ENCODE measurements around the gene RPL35.
A peak's percentile ranks its signal among the peaks of the same experiment; 100 is the strongest.
"Not testable (repeated sequence)": the region's sequence is repeated elsewhere in the genome, so short reads cannot be mapped to it uniquely, and the experiment has no call there.

Gene RPL35

DNA sequence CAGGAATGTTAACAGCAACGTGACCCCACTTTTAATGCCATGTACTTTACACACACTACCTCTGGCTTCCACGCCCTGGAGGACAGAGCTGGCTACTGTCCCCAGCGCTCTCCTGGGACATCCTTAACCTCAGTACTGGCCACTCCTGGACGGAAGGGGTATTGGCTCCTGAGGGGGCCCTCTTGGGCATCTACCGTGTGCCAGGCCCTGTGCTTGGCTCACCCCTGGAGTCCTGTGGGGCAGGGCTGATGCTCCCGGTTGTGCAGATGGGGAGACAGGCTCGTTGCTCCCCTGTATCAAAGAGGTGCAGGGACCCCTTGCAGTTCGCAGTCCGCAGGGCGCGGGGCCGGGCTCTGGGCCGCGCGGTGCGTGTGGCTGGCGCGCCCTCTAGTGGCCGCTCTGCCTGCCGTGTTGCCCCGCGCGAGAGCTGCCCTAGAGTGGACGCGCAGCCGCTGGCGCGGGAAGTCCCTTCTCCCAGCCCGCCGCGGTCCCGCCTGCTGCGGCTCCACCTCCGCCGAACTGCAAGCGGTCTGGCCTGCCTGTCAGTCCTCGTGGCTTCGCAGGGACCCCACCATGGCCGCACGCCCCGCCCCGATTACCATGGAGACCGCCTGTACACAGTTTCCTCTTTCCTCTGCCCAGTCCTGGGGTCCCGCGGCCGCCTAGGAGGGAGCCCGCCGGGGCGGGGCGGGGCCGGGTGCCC, 8.8 kb downstream of the RPL35 start, which contains the start of gene WDR38:
Gene WDR38 (plus strand): TSS at position 632 of the 703 bp plus-strand sequence. CDS start 72 bp downstream, outside the sequence.
- DNase-seq (ENCODE audit: low read depth in 2 of 2): peak; percentile 49 to 50

DNA sequence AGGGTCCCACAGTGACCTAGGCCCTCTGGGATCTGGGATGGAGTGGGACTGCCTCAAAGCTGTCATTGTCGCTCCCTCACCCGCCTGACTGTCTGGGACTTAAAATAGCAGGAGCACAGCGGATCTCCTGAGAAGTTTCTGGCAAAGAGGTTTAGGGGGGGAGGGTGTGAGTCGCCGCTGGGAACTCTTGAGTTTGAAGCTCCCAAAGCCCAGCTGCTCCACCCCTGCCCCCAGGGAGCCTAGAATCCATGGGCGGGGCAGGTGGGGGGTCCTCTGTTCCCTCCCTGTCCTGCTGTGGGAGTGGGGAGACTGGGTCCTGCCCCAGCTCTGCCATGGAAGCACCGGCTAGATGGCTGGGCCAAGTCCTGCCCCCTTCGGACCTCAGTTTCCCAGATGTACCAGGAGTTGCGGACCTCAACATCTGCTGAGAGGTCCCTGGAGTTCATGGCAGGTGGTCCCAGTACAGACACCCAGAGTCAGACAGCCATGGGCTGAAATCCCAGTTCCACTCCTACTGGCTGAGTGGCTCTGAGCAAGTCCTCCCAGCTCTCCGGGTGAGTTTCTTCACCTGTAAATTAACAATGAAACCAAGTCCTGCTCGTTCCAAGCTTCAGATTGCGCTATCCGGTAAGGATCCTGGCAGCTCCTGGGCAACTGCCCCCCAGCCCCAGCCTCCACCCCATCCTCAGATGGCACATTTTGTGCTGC, 9.5 kb downstream of the RPL35 start:
- DNase-seq (ENCODE audit: low read depth in 2 of 2): no peak

DNA sequence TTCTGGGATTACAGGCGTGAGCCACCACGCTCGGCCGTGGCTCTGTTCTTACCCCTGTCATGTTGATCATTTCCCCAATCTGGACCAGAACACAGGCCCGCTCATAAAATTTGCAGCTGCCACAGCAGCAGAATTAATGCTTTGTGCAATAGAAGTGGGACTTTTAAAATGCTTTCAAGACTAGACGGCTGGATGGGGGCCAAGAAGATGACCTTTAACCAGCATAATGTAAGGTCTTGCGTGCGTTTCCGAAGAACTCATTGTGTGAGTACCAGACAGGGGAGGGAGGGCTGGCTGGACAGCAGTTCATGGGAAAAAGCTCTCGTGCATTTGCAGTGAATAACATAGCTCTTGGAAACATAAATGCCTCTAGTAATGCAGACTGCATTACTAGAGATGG, 12.0 kb downstream of the RPL35 start:
- no peak for DNase-seq (ENCODE audit: low read depth in 2 of 2)

DNA sequence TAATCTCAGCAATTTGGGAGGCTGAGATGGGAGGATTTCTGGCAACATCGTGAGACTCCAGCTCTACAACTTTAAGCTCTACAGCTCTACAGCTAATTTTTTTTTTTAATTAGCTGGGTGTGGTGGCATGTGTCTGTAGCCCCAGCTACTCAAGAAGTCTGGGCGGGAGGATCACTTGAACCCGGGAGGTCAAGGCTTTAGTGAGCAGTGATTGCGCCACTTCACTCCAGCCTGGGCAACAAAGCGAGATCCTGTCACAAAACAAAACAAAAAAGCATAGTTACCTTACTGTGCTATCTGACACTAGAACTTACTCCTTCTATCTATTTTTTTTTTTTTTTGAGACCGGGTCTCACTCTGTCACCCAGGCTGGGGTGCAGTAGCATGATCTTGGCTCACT, 14.8 kb downstream of the RPL35 start:
- no peak for DNase-seq (ENCODE audit: low read depth in 2 of 2)

DNA sequence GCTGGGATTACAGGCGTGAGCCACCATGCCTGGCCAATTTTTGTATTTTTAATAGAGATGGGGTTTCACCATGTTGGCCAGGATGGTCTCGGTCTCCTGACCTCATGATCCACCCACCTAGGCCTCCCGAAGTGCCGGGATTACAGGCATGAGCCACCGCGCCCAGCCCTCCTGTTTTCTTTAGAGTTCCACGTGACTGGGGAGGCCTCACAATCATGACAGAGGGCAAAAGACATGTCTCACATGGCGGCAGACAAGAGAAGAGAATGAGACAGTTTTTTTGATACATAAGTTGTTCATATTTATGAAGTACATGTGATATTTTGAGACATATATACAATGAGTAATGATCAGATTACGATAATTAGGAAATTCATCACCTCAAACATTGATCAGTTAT, 15.3 kb downstream of the RPL35 start:
- DNase-seq (ENCODE audit: low read depth in 2 of 2): not testable (repeated sequence)

DNA sequence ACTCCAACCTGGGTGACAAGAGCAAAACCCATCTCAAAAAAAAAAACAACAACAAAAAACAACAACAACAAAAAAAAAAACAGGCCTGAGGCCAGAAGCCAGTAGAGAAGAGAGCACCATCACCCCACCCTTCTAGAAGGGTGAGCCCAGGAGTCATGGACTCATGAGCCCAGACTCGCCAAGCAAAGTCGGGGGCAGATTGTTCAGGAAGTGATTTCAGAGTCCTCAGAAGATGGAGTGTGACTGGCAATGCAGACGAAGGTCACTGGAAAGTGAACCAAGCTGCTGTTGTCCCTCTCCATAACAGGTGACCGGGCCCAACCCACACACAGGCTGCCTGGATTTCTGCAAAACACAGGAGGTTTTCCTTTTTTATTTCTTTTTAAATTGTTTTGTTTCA, 17.5 kb downstream of the RPL35 start:
- DNase-seq (ENCODE audit: low read depth in 2 of 2): no peak

DNA sequence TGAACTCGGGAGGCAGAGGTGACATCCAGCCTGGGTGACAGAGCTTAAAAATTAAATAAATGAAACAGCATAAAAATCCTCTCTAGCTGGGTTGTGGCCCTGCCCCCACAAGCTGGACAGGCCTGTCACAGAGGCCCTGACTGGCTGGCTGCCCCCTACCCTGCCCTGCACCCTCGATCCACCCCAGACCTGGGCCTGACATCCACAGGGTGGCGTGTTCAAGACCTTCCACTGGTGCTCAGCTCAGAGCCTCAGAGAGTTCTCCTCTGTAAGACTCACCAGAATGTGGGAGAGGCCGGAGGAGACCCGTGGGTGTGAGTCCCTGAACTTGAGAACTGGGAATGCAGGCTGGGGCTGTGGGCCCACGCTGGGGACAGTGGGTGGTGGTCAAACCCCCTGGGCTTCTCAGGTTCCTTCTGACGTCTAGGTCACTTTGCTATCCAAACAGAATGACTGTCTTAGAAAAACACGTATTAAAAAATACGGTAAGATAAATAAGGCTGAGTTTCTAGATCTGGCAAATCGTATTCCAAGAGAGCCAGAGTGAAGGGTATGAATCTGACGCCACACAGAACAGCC, 18.2 kb downstream of the RPL35 start:
- no peak for DNase-seq (ENCODE audit: low read depth in 2 of 2)

DNA sequence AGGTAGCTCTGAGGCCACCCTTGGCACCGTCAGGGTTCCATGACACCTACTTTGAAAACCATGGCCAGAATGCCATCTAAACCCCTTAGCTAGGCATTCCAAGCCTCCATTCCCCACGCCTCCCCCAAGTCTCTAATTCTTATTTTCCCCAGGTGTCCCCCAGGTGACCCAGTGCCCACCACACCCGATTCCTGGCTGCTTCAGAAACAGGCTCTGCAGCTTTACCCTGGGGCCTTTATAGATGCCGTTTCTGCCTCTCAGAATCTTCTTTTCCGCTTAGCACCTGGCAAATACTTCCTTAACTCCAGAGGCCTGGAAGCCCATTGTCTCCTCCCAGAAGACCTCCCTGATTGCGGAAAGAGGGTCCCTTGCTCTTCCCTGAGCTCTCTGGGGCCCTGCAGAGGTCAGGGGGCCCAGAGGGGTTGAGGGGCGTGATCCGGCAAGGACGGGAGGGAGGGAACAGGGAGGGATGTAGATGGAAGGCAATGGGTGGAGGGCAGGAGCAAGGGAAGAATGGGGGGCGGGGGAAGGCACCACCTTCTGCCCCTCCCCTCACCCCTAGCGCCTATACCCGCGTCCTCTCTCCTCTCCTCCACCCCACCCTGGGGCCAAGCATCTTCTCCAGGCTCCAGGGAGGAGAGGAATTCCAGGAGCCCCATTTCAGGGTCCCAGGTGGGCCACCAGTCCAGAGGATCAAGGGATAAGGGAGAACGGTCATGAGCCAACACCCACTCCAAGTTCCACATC, 20.5 kb downstream of the RPL35 start:
- no peak for DNase-seq (ENCODE audit: low read depth in 2 of 2)

DNA sequence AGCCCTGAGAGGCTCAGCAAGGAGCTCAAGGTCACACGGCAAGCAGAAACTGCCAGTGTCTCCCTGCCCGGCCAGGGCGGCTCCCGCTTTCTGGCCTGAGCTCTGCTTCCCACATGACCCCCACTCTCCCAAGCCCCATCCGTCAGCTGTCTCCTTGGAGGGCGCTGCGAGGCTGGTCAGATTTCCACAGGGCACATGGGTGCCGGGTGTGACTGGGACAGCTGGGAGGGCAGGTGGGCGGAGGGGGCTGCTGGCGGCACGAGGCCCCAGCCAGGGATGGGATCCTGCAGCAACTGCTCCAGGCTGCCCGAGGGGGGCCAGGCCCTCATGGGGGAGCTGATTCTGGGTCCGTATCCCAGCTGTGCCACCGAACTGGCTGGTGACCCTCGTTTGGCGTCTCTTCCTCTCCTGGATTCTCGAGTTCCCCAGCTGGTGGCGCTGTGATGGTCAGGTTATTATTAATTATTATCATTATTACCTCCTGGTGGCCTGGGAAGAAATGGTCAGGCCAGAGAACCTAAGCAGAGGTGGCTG, 21.4 kb downstream of the RPL35 start:
- DNase-seq (ENCODE audit: low read depth in 2 of 2): no peak

DNA sequence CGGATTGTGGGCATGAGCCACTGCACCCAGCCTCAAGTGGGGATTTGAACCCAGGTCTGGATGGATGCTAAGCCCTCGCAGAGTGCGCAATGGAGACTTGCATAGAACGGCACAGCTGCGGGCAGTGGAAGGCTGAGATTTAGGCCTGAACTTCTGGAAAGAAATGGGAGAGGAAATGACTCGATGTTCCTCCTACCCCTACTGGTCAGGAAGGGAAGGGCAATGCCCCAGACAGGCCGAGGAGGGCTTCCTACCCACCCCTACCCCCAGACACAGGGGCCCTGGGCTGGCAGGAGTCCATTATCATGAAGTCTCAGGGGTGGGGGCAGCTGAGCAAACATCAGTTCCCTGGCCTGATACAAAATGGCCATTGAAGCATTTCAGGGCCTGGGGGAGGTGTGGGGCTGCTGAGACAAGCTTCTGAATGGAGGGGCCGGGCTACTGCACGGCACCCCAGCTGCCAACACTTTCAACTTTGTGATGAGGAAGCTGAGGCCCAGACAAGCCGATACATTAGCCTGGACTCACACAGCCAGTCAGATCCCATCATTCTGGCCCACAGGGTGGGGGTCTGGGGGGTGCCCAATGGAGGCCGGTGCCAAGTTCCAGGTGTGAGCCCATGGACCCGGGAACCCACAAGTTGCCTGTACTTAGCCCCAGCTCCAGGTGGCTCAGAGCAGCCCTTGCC, 22.0 kb downstream of the RPL35 start:
- DNase-seq (ENCODE audit: low read depth in 2 of 2): no peak

DNA sequence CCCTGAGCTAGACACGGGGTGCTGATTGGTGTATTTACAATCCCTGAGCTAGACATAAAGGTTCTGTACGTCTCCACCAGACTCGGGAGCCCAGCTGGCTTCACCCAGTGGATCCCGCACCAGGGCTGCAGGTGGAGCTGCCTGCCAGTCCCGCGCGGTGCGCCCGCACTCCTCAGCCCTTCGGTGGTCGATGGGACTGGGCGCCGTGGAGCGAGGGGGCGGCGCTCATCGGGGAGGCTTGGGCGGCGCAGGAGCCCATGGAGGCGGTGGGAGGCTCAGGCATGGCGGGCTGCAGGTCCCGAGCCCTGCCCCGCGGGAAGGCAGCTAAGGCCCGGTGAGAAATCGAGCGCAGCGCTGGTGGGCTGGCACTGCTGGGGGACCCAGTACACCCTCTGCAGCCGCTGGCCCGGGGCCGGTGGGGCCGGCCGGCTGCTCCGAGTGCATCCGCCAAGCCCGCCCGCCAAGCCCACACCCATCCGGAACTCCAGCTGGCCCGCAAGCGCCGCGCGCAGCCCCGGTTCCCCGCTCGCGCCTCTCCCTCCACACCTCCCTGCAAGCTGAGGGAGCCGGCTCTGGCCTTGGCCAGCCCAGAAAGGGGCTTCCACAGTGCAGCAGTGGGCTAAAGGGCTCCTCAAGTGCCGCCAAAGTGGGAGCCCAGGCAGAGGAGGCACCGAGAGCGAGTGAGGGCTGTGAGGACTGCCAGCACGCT, 23.0 kb downstream of the RPL35 start:
- not testable (repeated sequence) for DNase-seq (ENCODE audit: low read depth in 2 of 2)

DNA sequence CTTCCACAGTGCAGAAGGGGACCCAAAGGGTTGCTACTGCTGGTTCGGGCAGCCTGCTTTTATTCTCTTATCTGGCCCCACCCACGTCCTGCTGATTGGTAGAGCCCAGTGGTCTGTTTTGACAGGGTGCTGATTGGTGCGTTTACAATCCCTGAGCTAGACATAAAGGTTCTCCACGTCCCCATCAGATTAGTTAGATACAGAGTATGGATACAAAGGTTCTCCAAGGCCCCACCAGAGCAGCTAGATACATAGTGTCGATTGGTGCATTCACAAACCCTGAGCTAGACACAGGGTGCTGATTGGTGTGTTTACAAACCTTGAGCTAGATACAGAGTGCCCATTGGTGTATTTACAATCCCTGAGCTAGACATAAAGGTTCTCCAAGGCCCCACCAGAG, 23.6 kb downstream of the RPL35 start:
- DNase-seq (ENCODE audit: low read depth in 2 of 2): not testable (repeated sequence)

DNA sequence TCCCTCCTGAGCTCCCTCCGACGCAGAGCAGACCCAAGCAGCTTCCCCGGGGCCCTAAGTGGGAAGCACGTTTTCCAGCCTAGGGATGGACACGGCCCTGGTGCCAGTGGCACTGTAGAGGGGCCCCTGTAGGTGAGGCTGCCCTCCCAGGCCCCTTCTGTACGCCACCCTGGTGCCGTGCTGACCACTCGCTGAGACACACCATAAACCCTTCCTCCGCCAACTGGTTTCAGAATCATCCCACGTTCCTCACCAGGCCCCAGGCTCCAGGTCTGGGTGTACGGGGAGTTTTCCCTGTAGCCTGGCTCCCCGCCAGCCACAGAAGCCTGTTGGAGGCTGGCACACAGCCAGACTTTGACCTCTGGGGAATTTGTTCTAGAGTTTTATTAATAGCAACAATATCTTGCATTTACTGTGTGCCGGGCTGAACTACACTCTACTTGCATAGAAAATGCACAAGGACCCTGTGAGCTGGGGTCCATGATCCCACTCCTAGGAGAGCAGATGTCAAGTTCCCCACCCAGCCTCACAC, 26.7 kb downstream of the RPL35 start:
- no peak for DNase-seq (ENCODE audit: low read depth in 2 of 2)

DNA sequence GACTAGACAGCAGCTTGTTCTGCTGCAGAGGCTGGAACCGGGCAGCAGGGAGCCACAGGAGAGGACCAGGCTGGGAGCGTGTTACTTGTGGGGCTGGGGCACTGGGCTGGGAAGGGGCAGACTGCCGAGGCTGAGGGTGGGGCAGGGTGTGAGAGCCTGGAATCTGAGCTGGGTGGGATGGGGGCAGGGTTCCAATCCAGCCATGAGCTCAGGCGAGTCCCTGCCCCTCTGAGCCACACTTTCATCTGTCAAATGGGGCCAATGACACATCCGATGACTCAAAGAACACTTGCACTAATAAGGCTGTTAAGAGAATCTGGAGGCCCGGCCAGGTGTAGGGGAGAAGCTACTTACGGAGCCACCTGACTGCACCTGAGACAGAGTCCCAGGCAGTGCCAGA, 27.2 kb downstream of the RPL35 start:
- DNase-seq (ENCODE audit: low read depth in 2 of 2): no peak

DNA sequence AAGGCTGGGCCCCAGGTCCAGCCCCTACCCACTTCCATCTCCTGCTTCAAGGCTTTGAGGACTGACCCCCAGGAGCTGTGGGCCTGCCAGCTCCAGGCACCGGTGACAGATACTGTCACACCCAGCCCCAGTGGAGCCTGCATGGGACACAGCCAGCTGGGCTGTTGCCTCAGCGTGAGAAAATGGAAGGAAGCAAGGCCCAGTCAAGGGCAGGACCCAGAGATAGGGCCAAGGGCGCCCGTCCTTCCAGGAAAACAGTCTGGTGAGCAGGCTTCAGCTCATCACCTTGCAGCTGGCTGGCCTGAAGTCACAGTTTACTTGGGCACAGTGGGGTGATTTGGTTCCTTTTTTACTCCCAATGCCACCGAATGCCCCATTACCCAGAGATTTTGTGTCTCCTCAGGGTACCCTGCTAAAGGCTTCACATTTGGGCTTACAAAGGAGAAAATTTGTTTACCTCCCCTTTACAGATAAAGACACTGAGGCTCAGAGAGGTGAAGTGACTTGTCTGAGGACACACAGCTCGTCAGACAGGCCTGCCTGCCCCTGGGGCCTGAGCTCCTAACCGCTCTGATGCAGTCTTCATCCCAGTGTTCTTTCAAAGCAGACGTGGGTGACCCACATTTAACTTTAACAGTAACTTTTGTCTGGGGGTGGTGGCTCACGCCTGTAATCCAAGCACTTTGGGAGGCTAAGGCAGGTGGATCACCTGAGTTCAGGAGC, 30.0 kb downstream of the RPL35 start:
- DNase-seq (ENCODE audit: low read depth in 2 of 2): no peak

DNA sequence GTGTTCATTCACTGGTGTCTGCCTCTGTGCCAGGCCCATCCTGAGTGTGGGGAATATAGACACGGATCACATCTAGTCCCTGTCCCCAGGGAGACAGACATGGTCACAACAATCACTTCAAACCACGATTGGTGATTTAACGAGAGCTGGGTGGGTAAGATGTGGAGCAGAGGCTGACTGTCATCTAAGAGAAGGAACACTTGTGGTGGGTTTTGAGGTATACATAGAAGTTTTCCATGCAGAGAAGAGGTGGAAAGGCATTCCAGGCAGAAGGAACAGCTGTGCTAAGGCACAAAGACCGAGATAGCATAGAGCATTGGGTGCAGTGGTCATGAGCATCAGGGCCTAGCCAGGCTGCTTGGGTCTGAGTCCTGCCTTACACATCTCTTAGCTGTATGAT, 31.2 kb downstream of the RPL35 start:
- DNase-seq (ENCODE audit: low read depth in 2 of 2): no peak

DNA sequence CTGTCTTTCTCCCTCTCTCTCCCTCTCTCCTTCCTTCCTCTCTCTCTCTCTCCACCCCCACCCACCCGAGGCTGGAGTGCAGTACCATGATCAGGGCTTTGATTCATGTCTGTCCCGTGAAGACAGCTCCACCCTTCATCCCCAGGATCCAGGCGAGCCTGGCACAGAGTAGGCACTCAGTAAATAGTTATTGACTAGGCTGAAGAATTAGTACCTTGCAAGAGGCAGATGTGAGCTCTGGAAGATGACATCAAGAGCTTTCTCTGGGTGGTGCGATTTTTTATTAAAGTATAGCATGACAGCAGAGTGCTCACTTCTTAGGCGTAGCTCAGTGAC, 32.5 kb downstream of the RPL35 start:
- DNase-seq (ENCODE audit: low read depth in 2 of 2): no peak

DNA sequence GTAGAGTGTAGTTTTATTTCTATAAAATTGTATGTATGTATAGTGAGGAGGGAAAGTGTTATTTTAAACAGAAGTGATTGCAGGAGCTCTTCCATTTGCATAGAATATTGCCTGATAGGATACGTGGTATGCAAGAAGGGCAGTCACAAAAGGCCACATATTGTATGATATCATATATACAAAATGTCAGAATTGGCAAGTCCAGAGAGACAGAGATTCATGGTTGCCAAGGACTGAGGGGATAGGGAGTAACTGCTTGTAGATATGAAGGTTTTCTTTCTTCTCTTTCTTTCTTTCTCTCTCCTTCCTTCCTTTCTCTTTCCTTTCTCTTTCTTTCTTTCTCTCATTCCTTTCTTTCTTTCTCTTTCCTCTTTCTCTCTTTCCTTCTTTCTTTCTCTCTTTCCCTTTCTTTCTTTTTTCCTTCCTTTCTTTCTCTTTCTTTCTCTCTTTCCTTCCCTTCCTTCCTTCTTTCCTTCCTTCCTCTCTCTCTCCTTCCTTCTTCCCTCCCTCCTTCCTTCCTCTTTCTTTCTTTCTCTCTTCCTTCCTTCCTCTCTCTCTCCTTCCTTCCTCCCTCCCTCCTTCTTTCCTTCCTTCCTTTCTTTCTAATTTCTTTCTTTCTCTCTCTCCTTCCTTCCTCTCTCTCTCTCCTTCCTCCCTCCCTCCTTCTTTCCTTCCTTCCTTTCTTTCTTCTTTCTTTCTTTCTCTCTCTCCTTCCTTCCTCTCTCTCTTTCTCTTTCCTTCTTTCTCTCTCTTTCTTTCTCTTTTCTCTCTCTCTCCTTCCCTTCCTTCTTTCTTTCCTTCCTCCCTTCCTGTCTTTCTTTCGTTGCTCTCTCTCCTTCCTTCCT, 33.0 kb downstream of the RPL35 start:
- no peak for DNase-seq (ENCODE audit: low read depth in 2 of 2)
